GM19238 (cell line): Measurements from ENCODE around the gene ZNF611.
"Not testable (repeated sequence)": the region's sequence is repeated elsewhere in the genome, so short reads cannot be mapped to it uniquely, and the experiment has no call there.

ENCODE experiments used
- DNase-seq: peaks from one replicate; pipeline ENCODE4 v3.0.0; 2011; ENCODE audit warnings: low spot score; ENCODE audit not compliant: insufficient read length

Gene ZNF611

DNA sequence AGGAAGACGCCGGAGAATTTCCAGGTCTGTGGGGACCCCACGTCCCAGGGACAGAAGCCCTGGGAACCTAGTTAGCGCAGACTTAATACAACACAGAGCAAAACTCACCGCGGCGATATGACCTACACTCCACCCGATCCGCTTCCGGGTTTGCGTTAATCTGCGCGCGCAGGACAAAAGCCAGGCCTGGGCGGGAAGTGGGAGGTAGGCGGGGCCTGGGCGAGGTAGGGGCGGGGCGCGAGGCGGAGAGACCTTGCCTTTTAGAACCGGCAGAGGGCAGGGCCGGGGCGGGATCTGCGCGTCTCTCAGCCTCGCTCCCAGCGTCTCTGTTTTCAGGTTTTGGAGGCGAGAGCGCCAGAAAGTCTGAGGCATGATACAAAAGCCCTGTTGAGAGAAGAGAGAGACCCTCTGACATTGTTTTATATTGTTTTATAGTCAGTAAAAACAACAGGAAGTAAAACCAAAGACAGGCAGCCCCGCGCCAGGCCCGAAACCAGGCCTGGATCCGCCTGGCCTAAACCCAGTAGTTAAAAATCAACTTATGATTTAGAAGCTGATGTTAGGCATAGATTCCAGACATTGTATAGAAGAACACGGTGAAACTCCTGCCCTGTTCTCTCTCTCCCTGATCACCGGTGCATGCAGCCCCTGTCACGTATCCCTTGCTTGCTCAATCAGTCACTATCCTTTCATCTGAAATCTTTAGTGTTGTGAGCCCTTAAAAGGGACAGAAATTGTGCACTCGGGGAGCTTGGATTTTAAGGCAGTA, at the start of gene ZNF611:
ZNF611 (minus strand) TSS at position 152 of the 769 bp plus-strand sequence. CDS start 19,150 bp downstream, outside the sequence.
- DNase-seq: peak; percentile 91

DNA sequence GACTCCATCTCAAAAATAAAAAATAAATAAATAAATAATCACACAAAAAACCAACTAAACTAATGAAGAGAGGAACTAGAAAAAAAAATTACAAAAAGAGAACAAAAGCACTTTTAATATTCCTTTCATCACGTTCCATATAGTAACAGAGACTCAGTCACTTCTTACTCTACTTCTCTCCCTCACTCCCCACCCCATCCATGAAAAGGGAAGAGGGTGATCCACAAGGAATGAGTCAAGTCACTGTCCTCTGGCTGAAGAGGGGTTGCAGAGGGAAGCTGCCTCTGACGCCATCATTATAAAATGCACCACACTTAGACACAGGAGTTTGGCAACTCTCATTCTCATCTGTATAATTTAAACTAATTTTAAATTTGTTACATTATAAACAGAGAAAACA, 48.0 kb upstream of the ZNF611 start:
- DNase-seq: not testable (repeated sequence)

DNA sequence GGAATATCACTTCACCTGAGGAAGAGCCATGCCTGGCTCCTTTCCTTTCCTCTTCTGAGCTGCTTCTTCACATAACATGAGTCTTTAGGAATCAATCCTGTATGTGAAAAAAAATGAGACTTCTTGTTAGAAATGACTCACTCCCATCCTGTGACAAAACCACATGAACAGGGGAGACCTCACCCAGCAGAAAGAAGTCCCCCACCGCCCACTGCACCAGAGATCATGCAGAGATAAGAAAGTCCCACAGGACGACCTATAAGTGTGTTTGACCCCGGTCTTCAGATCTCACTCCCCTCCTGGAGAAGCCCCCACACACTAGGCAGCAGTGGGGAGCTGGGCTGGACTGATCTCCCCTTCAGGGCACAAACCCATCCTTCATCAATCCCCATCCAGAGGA, 44.0 kb upstream of the ZNF611 start:
- DNase-seq: no peak

DNA sequence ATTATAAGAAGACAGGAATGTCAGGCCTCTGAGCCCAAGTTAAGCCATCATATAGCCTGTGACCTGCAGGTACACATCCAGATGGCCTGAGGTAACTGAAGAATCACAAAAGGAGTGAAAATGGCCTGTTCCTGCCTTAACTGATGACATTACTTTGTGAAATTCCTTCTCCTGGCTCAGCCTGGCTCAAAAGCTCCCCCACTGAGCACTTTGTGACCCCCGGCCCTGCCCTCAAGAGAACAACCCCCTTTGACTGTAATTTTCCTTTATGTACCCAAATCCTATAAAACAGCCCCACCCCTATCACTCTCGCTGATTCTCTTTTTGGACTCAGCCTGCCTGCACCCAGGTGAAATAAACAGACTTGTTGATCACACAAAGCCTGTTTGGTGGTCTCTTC, 21.6 kb upstream of the ZNF611 start:
- not testable (repeated sequence) for DNase-seq

DNA sequence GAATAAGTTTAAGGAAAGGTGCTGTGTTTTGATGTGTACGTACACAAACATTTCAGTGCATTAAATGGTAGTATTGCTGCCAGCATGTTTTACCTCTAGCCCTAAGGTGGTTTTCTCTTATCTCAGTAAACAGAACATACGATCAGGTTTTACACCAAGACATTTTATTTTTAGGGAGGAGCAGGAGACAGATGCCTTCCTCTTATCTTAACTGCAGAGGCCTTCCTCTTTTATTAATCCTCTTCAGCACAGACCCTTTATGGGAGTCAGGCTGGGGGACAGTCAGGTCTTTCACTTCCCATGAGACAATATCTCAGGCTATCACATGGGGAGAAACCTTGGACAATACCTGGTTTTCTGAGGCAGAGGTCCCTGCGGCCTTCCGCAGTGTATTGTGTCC, 14.9 kb upstream of the ZNF611 start:
- no peak for DNase-seq

DNA sequence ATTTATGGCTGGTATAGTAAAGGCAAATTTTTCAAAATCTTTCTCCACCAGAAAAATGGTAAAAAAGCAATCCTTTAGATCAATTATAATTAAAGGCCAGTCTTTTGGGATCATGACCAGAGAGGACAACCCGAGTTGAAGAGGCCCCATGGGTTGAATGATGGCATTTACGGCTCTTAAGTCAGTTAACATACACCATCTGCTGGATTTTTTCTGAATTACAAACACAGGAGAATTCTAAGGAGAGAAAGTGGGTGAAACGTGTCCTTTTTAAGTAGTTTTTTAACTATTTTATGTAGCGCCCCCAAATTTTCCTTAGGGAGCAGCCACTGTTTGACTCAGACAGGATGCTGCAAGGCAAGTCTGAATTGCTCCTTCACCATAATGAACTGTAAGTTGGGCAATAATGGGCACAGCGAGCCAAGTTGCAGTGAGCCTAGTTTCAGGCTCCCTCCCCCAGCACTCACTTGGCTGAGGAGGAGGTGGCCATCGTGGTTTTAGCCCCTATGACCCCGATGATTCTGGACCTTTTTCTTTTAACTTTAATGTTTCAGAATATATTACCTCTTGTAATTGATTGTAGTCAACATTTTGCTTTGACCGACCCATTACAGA, 13.6 kb upstream of the ZNF611 start:
- DNase-seq: no peak

DNA sequence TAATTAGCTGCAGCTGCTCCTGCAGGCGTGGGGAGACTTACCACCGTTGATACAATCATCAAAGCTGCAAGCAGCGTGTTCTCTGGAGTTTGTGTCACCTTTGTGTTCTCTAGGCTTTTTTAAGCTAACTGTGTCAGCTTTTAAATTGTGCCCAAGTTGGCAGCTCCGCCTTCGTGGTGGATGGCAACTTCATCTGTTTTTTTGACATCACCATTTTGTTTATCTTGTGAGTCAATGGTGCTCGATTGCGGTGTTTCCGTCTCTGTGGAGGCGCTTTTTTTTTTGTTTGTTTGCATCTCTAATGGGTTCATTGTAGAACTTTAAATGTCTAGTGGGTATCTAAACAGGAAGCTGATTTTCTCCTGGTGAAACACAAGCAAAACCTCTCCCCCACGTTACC, 11.1 kb upstream of the ZNF611 start:
- not testable (repeated sequence) for DNase-seq

DNA sequence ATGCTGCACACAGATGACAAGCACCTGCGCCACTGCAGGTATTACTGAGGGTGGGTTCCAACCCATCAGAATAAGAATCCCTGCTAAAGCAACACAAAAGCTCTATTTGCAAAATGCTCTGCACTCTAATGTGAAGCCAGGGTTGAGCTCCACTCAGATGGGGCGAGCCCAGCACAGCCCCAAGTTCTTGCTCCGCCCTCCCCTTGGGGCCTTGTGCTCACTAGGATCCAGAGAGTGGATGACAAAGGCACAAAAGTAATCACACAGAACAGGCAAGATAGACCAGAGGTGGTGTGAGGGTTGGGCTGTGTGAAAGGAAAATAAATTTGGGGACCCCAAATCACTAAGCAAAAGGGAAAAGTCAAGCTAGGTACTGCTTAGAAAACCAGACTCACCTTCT, 8.2 kb upstream of the ZNF611 start:
- DNase-seq: no peak

DNA sequence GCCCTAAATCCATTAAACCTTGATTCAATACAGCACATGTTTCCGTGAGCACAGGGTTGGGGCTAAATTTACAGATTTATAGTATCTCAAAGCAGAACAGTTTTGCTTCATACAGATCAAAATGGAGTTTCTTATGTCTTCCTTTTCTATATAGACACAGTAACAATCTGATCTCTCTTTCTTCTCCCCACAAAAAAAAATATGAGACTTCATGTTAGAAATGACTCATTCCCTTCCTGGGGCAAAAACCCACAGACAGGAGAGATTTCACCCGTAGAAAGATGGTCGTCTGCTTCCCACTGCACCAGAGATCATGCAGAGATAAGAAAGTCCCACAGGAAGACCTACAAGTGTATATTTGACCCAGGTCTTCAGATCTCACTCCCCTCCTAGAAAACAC, 7.7 kb upstream of the ZNF611 start:
- DNase-seq: no peak

DNA sequence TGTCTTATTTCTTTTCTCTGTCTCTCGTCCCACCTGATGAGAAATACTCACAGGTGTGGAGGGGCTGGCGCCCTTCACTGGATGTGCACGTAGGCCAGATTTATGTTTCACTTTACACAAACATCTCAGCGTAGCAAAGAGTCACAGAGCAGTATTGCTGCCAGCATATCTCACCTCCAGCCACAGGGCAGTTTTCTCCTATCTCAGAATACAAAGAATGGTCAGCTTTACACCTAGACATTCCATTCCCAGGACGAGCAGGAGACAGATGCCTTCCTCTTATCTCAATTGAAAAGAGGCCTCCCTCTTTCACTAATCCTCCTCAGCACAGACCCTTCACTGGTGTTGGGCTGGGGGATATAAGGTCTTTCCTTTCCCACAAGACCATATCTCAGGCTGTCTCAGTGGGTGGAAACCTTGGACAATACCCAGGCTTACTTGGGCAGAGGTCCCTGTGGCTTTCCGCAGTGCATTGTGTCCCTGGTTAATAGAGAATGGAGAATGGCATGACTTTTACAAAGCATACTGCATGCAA, 7.2 kb upstream of the ZNF611 start:
- DNase-seq: no peak

DNA sequence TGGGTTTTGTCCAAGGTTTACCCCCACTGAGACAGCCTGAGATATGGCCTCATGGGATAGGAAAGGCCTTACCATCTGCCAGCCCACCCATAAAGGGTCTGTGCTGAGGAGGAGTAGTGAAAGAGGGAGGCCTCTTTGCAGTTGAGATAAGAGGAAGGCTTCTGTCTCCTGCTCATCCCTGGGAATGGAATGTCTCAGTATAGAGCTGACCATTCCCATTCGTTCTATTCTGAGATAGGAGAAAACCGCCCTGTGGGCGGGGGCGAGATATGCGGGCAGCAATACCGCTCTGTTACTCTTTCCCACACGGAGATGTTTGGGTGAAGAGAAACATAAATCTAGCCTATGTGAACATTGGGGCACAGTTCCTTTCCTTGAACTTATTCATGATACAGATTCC, 6.5 kb upstream of the ZNF611 start:
- not testable (repeated sequence) for DNase-seq

DNA sequence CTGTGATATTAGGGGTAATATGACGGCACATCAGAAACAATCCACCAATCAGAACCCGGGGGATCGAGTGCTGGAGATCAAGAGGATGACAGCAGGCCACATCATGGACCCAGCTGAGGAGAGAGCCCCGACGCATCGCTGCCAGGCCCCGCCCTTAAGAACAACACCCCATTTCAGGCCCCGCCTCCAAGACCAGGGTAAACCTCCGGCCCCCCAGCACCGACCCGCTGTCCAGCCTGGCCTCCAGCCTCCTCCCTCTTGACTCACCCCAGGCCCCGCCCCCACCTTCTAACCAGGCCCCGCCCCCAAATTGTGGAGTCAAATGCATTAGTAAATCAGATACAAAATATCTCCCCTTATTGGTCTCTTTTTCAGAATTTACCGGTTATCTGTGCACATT, 4.7 kb upstream of the ZNF611 start:
- DNase-seq: no peak

DNA sequence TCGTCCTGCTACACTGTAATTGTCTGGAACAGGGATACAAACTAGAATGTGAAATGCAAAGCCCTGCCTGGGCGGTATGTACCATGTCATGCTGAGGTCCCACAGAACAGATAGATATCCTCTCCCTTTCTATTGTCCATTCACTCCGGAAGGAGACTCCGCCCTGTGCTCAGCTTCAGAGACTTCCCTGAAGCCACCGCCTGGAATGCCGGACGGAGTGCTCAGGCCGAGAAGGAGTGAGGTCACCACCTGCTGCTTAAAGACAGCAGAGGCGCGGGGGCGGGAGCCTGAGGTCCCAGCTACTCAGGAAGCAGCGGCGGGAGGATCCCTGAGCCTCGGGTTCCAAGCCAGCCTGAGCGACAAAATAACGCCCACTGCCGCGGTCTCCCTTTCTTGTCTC, 890 bp upstream of the ZNF611 start:
- no peak for DNase-seq

DNA sequence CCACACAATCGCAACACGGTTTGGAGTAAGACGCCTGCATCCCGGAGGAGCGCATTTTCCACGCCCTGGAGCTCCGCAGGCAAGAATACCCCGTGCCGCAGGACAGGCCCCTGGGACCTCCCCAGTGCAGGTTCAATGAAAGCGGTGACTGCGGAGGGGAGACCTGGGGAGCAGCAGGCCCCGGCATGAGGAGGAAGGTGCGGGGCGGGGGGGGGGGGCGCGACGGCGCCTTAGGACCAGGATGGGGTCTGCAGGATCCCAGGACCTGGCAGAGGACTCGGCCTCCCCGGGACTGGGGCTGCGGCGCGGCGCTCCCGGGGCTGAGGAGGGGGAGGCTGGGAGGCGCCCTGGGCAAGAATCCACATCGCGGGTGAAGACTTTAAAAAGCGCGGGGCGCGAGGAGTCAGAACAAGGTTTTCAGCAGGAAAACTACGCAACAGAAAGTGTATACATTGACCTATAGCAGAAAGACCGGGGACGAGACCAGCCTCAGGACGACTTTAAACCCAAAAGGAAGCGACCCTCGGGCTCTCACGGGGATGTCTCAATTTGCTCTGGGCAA, 432 bp downstream of the ZNF611 start:
- DNase-seq: peak; percentile 16

DNA sequence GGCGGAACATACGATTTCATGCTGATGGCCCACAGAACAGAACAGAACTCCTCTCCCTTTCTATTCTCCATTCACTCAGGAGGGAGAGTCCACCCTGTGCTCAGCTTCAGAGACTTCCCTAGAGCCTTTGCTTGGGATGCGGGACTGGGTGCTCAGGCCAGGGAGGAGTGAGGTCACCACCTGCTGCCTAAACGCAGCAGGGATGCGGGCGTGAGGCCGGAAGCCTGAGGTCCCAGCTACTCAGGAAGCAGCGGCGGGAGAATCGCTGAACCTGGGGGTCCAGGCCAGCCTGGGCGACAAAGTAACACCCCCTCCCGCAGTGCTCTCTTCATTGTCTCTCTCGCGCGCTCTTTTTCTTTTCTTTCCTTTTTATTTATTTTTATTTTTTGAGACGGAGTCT, 8.8 kb downstream of the ZNF611 start:
- not testable (repeated sequence) for DNase-seq

DNA sequence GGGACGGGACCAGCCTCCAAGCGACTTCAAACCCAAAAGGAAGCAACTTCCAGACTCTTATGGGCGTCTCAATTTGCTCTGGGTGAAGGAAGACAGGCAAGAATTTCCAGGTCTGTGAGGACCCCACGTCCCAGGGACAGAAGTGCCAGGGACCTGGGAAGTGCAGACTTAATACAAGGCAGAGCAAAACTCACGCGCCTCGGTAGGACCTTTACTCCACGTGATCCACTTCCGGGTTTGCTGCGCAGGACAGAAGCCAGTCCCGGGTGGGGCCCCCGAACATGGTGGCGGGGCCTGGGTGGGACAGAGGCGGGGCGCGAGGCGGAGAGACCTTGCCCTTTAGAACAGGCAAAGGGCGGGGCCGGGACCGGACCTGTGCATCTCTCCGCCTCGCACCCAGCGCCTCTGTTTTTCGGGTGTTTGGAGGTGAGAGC, 9.3 kb downstream of the ZNF611 start:
- no peak for DNase-seq

DNA sequence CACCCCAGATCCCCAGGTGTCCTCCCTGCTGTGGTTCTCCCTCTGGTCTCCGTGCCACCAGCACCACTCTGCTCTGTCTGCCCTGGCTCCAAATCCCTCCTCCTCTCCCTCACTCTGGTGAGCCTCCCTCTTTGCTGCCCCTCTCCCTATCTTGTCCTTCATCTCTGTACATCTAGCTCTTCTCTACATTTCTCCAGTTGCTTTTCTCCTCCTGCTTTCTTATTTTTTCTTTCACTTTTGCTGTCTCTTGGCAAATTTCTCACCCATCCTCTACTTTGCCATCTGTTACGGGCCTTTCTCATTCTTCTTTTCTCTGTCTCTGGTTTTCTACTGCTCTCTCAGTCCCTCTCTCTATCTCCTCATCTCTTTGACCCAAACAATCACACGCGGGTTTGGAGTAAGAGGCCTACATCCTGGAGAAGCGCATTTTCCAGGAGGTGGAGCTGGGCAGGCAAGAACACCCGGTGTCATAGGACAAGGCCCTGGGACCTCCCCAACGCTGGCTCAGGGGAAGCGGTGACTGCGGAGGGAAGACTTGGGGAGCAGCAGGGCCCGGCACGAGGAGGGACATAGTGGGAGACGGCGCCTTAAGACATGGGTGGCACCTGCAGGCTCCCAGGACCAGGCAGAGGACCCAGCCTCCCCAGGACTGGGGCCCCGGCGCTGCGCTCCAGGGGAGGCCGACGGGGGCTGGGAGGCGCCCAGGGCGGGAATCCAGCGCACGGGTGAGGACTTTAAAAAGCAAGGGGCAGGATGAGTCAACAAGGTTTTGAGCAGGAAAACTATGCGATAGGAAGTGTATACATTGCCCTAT, 9.9 kb downstream of the ZNF611 start:
- no peak for DNase-seq

DNA sequence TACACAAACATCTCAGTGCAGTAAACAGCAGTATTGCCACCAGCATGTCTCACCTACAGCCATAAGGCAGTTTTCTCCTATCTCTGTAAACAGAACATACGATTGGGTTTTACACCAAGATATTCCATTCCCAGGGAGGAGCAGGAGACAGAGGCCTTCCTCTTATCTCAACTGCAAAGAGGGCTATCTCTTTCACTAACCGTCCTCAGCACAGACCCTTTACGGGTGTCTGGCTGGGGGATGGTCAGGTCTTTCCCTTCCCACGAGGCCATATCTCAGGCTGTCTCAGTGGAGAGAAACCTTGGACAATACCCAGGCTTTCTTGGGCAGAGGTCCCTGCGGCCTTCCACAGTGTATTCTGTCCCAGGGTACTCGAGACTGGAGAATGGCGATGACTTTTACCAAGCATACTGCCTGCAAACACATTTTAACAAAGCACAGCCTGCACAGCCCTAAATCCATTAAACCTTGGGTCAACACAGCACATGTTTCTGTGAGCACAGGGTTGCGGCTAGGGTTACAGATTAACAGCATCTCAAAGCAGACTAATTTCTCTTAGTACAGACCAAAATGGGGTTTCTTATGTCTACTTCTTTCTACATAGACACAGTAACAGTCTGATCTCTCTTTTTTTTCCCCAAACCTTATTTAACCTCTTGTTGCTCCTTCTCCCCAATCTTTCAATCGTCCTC, 10.8 kb downstream of the ZNF611 start:
- DNase-seq: not testable (repeated sequence)

DNA sequence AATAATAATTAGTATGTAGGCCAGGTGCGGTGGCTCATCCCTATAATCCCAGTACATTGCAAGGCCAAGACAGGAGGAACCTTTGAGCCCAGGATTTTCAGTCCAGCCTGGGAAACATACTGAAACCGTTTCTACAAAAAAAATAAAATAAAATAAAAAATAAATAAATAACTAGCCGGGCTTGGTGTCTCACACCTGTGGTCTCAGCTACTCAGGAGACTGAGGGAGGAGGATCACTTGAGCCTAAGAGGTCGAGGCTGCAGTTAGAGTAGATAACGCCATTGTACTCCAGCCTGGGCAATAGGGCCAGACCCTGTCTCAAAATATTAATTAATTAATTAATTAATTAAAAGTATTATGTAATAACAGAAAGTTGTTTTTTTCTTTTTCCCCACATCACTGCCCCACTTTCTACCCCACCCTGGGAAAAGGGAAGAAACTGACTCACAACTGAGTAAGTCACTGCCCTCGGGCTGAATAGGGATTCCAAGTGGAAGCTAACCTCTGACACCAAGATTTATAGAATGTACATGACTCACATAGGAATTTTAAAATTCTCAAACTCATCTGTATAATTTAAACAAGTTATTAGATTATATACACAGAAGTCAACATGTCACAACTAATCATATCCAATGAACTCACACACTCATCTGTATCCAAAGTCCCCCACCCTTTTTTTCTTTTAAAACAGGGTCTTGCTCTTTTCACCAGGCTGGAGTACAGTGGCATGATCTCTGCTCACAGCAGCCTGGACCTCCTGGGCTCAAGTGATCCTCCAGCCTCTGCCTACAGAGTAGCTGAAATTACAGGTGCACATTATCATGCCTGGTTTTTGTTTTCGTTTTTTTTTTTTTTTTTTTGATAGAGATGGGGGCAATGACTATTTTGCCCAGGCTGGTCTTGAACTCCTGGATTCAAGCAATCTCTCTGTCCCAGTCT, 12.5 kb downstream of the ZNF611 start:
- no peak for DNase-seq

DNA sequence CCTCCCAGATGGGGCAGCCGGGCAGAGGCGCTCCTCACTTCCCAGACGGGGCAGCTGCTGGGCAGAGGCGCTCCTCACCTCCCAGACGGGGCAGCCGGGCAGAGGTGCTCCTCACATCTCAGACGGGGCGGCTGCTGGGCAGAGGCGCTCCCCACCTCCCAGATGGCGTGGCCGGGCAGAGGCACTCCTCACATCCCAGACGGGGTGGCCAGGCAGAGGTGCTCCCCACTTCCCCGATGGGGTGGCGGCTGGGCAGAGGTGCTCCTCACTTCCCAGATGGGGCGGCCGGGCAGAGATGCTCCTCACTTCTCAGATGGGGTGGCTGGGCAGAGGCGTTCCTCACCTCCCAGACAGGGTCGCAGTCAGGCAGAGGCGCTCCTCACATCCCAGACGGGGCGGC, 14.3 kb downstream of the ZNF611 start:
- not testable (repeated sequence) for DNase-seq
